GM23248 (cell line): ENCODE measurements around the gene VASP. TPM values are rescaled to one million over a fixed set of nuclear protein-coding genes. Genes with fewer than 3 reads are reported as not detected.

Experiments used
- DNase-seq: peaks from one replicate; pipeline ENCODE4 v3.0.0-alpha.2; 2015
- H2AFZ ChIP-seq: fragments of 200-600 bp; sonication (generic); 2 replicates; pipeline ENCODE4 v1.6.1; 2016; ENCODE audit warnings: antibody characterized with exemption
- H3F3A ChIP-seq: fragments of 200-600 bp; sonication (generic); 2 replicates; pipeline ENCODE4 v1.6.1; 2016; ENCODE audit warnings: mild to moderate bottlenecking, antibody characterized with exemption, mixed run types; ENCODE audit not compliant: insufficient read depth
- H3K27ac ChIP-seq: fragments of 200-600 bp; sonication (generic); 2 replicates; pipeline ENCODE4 v1.5.1; 2016; ENCODE audit warnings: mild to moderate bottlenecking
- H3K27me3 ChIP-seq: fragments of 200-600 bp; sonication (generic); replicated peaks from 2 replicates; pipeline ENCODE4 v1.6.1; 2016; ENCODE audit warnings: mild to moderate bottlenecking; ENCODE audit not compliant: insufficient read depth
- H3K36me3 ChIP-seq: fragments of 200-600 bp; sonication (generic); 2 replicates; pipeline ENCODE4 v1.6.1; 2016; ENCODE audit warnings: low read depth, mild to moderate bottlenecking
- H3K4me1 ChIP-seq: fragments of 200-600 bp; sonication (generic); 2 replicates; pipeline ENCODE4 v1.6.1; 2016; ENCODE audit warnings: mild to moderate bottlenecking; ENCODE audit not compliant: insufficient read depth
- H3K4me2 ChIP-seq: fragments of 200-600 bp; sonication (generic); one replicate; pipeline ENCODE4 v1.6.1; 2016; ENCODE audit warnings: mild to moderate bottlenecking; ENCODE audit not compliant: unreplicated experiment
- H3K4me3 ChIP-seq: fragments of 200-600 bp; sonication (generic); 2 replicates; pipeline ENCODE4 v1.5.1; 2016; ENCODE audit warnings: mild to moderate bottlenecking
- H3K79me2 ChIP-seq: fragments of 200-600 bp; sonication (generic); 2 replicates; pipeline ENCODE4 v1.6.1; 2016; ENCODE audit warnings: mild to moderate bottlenecking; ENCODE audit not compliant: insufficient read depth
- H3K9ac ChIP-seq: fragments of 200-600 bp; sonication (generic); 2 replicates; pipeline ENCODE4 v1.6.1; 2016; ENCODE audit warnings: mild to moderate bottlenecking
- H3K9me2 ChIP-seq: fragments of 200-600 bp; sonication (generic); 2 replicates; pipeline ENCODE4 v1.6.1; 2016; ENCODE audit warnings: mixed run types, mild to moderate bottlenecking, moderate library complexity; ENCODE audit not compliant: insufficient read depth
- H3K9me3 ChIP-seq: fragments of 200-600 bp; sonication (generic); one replicate; pipeline ENCODE4 v1.6.1; 2017; ENCODE audit warnings: low read depth
- H4K20me1 ChIP-seq: fragments of 200-600 bp; sonication (generic); 2 replicates; pipeline ENCODE4 v1.6.0; 2016; ENCODE audit not compliant: insufficient read depth
- EZH2 ChIP-seq: fragments of 200-600 bp; sonication (generic); IDR thresholded peaks from 2 replicates; pipeline ENCODE4 v1.6.1; 2018; ENCODE audit warnings: antibody characterized with exemption, mild to moderate bottlenecking; ENCODE audit not compliant: insufficient read depth, poor library complexity, severe bottlenecking
- EZH2phosphoT487 ChIP-seq: fragments of 200-600 bp; sonication (generic); IDR thresholded peaks from 2 replicates; pipeline ENCODE4 v1.6.1; 2018; ENCODE audit warnings: antibody characterized with exemption, moderate library complexity, mild to moderate bottlenecking, low read depth; ENCODE audit not compliant: insufficient read depth
- WGBS, 2 experiments: methylation state at CpG; one replicate each; pipeline ENCODE4 v1.1.6; 2015 to 2017; ENCODE audit warnings: low lambda C conversion rate in 2 of 2, low coverage in 1 of 2; ENCODE audit errors: missing lambda C conversion rate in 2 of 2; 5-methylcytosine and 5-hydroxymethylcytosine counted together
- in situ Hi-C: fragments of 300-500 bp; cut with MboI; formaldehyde crosslinking; loops from 2 replicates; pipeline ENCODE4 v1.15.0; 2020
- polyA plus RNA-seq: library from polyadenylated mRNA; unstranded; fragments of >200 nt; fragmentation: Nextera tagmentation; extraction: Ambion mirVana; gene quantifications from 2 replicates; pipeline ENCODE4 v1.2.1, GENCODE V29; 2016
- total RNA-seq: library from RNA; depleted of rRNA; stranded (reverse); fragments of >200 nt; shearing (Covaris generic); gene quantifications from 2 replicates; pipeline ENCODE4 v1.2.3, GENCODE V29; 2014

VASP gene
- total and polyA plus RNA-seq, 2 experiments from 2014 or later, result 31.9 to 135 TPM

DNA sequence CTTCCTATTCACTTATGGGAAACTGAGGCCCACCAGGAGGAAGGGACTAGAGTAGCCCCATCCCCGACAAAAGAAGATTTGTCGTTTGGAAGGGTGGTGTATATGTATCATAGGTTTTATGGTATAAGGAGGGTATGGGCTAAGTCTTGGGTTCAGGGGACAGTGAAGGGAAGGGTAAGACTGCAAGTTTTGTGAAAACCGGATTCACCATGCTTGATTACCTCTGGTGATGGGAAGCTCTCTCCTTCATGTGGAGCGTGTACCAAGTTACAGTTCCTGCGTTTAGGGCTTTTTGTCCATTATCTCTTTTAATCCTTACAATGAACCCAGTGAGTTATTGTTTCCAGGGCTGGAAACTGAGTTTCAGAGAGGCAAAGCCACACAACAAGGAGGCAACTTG lies 3.8 kb downstream of the VASP start:
- H3K79me2 ChIP-seq, result peaks cover 88% of the 10 kb centered on the region
- no peaks in the 10 kb centered on the region for H3K9me3 ChIP-seq
- in situ Hi-C loops, result no loop called here
- H3K9ac ChIP-seq, result no peak overlapping the region
- peaks cover 7% of the 10 kb centered on the region; the same call in 1 of the 2 replicates for H3K4me1 ChIP-seq
- H4K20me1 ChIP-seq, result peaks cover 4% of the 10 kb centered on the region; the same call in 1 of the 2 replicates
- no peak for DNase-seq
- 97 to 98% methylated on average over 5 of the region's 5 CpGs for WGBS, 2 experiments
- no peak overlapping the region for H3K4me2 ChIP-seq
- H3K36me3 ChIP-seq, result no peaks in the 10 kb centered on the region
- no peak overlapping the region for H3K27ac ChIP-seq
- TF ChIP-seq EZH2, result no peak
- no peak for TF ChIP-seq EZH2phosphoT487
- no peak overlapping the region for H2AFZ ChIP-seq
- peaks cover under 1% of the 10 kb centered on the region for H3F3A ChIP-seq
- no peaks in the 10 kb centered on the region for H3K9me2 ChIP-seq
- no peak overlapping the region for H3K4me3 ChIP-seq
- H3K27me3 ChIP-seq, result no peaks in the 10 kb centered on the region

DNA sequence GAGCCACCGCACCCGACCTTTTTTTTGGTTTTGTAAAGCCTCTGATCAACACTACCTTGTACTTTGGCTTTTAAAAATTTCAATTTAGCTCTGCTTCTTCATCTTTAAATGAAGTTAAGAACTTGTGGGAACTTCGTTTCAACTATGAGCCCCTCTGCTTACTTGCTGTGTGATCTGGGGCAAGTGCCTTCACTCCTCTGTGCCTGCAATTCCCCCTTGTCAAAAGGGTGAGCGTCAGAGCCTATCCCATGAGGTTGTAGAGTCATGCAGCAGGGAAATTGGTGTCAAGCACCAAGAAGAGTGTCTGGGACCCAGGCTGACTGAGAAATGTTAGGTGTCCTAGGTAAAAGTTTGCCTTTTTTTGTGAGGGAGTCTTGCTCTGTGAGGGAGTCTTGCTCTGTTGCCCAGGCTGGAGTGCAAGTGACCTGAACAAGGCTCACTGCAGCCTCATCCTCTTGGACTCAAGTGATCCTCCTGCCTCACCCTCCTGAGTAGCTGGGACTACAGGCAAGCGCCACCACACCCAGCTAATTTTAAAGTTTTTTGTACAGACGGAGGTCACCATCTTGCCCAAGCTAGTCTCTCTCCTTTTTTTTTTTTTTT lies 5.7 kb downstream of the VASP start:
- peaks cover 4% of the 10 kb centered on the region; the same call in 1 of the 2 replicates for H4K20me1 ChIP-seq
- no peaks in the 10 kb centered on the region; the same call in 1 of the 2 replicates for H3F3A ChIP-seq
- H3K36me3 ChIP-seq, result peaks cover 1% of the 10 kb centered on the region; the same call in 1 of the 2 replicates
- H3K79me2 ChIP-seq, result peaks cover 96% of the 10 kb centered on the region
- DNase-seq, result no peak
- no peaks in the 10 kb centered on the region for H3K9me3 ChIP-seq
- no peak overlapping the region for H3K4me2 ChIP-seq
- H3K27ac ChIP-seq, result no peak overlapping the region
- in situ Hi-C loops, result no loop called here
- 90 to 94% methylated on average over 6 of the region's 6 CpGs for WGBS, 2 experiments
- H3K4me1 ChIP-seq, result peaks cover 6% of the 10 kb centered on the region; the same call in 1 of the 2 replicates
- no peaks in the 10 kb centered on the region for H3K27me3 ChIP-seq
- H2AFZ ChIP-seq, result no peak overlapping the region
- TF ChIP-seq EZH2, result no peak
- TF ChIP-seq EZH2phosphoT487, result no peak
- no peaks in the 10 kb centered on the region for H3K9me2 ChIP-seq
- no peak overlapping the region for H3K4me3 ChIP-seq
- H3K9ac ChIP-seq, result no peak overlapping the region

DNA sequence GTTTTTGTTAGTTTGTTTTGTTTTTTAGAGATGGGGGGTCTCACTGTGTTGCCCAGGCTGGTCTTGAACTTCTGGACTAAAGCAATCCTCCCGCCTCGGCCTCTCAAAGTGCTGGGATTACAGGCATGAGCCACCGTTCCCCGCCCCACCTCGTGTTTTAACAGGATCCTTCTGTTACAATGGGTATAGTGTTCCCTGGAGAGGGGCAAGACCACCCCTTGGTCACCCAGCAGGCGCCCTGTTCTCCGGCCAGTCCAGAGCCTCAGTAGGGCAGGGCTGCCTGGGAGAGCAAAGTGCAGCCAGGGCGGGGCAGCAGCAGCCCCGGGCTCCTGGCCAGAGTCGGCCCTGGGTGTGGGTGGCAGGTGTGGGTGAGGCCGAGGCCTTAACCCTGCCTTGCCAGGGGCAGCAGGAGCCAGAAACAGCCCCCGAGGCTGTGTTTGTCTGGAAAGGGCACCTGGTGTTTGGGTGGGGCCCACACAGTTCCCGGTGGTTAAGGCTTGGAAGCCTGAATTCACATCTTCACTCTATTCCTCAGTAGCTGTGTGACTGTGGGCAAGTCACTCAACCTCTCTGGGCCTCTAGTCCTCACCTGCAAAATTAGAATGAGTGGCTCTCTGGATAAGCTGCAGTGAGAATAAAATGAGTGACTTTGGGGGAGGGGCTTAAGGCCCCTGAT lies 7.2 kb downstream of the VASP start:
- Histone ChIP-seq H3K9me2 (no peaks in the 10 kb centered on the region), H3K9me3 (no peaks in the 10 kb centered on the region), H3K4me3 (no peak overlapping the region), H3K27ac (no peak overlapping the region), H3K36me3 (peaks cover 7% of the 10 kb centered on the region; the same call in 1 of the 2 replicates), H3K4me1 (peaks cover 5% of the 10 kb centered on the region; the same call in 1 of the 2 replicates), H3F3A (peaks cover 6% of the 10 kb centered on the region), H2AFZ (no peak overlapping the region), H4K20me1 (peaks cover 4% of the 10 kb centered on the region; the same call in 1 of the 2 replicates), H3K79me2 (peaks cover 96% of the 10 kb centered on the region), H3K27me3 (no peaks in the 10 kb centered on the region), H3K9ac (no peak overlapping the region), H3K4me2 (peak overlapping the region; percentile 21)
- no peak for DNase-seq
- in situ Hi-C loops, result no loop called here
- 74 to 75% methylated on average over 13 of the region's 13 CpGs for WGBS, 2 experiments
- no peak for TF ChIP-seq EZH2
- no peak for TF ChIP-seq EZH2phosphoT487

DNA sequence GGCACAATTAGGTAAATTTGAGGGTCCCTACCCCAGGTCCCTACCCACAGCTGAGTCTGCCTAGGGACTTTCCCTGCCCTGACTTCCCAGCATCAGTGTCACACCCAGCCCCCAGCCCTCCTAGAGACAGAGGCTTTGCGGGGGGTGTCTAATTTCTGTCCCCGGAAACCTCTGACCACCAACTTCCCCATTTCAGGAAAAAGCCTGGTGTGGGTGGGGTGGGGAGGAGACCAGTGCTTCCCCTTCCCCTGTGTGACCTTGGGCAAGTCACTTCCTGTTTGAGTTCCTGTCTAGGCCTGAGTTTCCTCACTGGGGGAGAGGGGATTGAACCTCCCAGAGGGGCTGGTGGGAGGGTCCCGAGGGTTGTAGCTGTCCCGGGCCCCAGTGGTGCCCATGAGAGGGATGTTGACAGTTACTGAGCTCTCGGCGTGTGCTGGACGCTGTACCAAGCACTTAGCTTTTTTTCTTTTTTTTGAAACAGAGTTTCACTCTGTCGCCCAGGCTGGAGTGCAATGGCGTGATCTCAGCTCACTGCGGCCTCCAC lies 7.9 kb downstream of the VASP start:
- no peak overlapping the region for H3K27ac ChIP-seq
- H3F3A ChIP-seq, result peaks cover 6% of the 10 kb centered on the region; the same call in 1 of the 2 replicates
- in situ Hi-C loops, result no loop called here
- H2AFZ ChIP-seq, result no peak overlapping the region
- 86% methylated on average over 10 of the region's 10 CpGs for WGBS, 2 experiments
- H3K4me3 ChIP-seq, result no peak overlapping the region
- H3K79me2 ChIP-seq, result peaks cover 94% of the 10 kb centered on the region
- H3K4me1 ChIP-seq, result no peaks in the 10 kb centered on the region; the same call in 1 of the 2 replicates
- H3K27me3 ChIP-seq, result no peaks in the 10 kb centered on the region
- no peak overlapping the region for H3K4me2 ChIP-seq
- peaks cover 11% of the 10 kb centered on the region; the same call in 1 of the 2 replicates for H3K36me3 ChIP-seq
- H3K9ac ChIP-seq, result no peak overlapping the region
- peaks cover 4% of the 10 kb centered on the region; the same call in 1 of the 2 replicates for H4K20me1 ChIP-seq
- no peaks in the 10 kb centered on the region for H3K9me3 ChIP-seq
- no peaks in the 10 kb centered on the region for H3K9me2 ChIP-seq
- no peak for TF ChIP-seq EZH2phosphoT487
- TF ChIP-seq EZH2, result no peak
- no peak for DNase-seq
